ENCODE measurements around the gene DROSHA.
A peak's percentile ranks its signal among the peaks of the same experiment; 100 is the strongest.

The DROSHA gene

DNA sequence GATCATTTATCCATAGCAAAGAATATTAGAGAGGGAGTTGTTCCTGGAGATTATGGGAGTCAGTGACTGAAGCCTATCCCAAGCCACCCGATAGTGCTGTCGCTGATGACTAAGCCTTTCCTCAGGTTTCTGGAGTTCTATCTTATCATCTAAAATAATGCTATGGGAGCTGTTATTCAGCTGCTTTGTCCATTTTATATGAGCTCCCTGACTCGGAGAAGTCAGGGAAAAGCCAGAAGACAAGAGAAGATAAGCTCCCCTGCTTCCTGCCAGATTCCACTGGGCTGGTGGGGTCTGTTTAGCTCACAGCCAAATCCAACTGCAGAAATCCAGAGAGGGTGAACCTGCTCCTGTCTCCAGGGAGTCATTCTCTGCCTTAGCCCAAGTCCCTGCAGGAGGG, 148.2 kb downstream of the DROSHA start:
- H3K4me2 ChIP-seq (ENCODE audit: low read length, poor library complexity, severe bottlenecking), result no peak overlapping the region
- no peak overlapping the region for H3K9ac ChIP-seq (ENCODE audit: low read length)
- no peak overlapping the region for H3K27ac ChIP-seq (ENCODE audit: low read length, poor library complexity, severe bottlenecking)
- H3K4me1 ChIP-seq (ENCODE audit: control insufficient read depth, insufficient read depth, low read depth, low read length), result no peaks in the 10 kb centered on the region
- no peak overlapping the region for H2BK5ac ChIP-seq (ENCODE audit: low read depth, low read length, poor library complexity, severe bottlenecking)
- H4K8ac ChIP-seq (ENCODE audit: low read length), result no peak overlapping the region
- H3K27me3 ChIP-seq (ENCODE audit: control insufficient read depth in 1 of 2, insufficient read depth in 1 of 2, low read length in 2 of 2), result peaks cover 0 to 4% of the 10 kb centered on the region in 2 experiments
- no peak overlapping the region for H2BK120ac ChIP-seq (ENCODE audit: low read depth, low read length)
- H3K18ac ChIP-seq (ENCODE audit: low read depth in 1 of 2, low read length in 2 of 2), result no peak overlapping the region
- H3K9me3 ChIP-seq (ENCODE audit: control insufficient read depth, low read length), result peaks cover 11% of the 10 kb centered on the region
- no peak overlapping the region for H3K14ac ChIP-seq (ENCODE audit: low read length in 2 of 2)
- H2AFZ ChIP-seq (ENCODE audit: low read depth, low read length), result no peak overlapping the region
- no peak overlapping the region for H2BK12ac ChIP-seq (ENCODE audit: low read length in 2 of 2)
- no peaks in the 10 kb centered on the region for H3K36me3 ChIP-seq (ENCODE audit: control insufficient read depth in 1 of 2, insufficient read depth in 2 of 2, low read depth in 1 of 2, low read length in 2 of 2)
- peak overlapping the region; percentile 6 for H2BK15ac ChIP-seq (ENCODE audit: low read depth, poor library complexity, severe bottlenecking)
- H3K4me3 ChIP-seq (ENCODE audit: insufficient read depth in 1 of 2, low read depth in 1 of 2, low read length in 2 of 2), result no peak overlapping the region
- no peak overlapping the region for H3K4ac ChIP-seq (ENCODE audit: low read depth in 1 of 2, low read length in 2 of 2)
- no peak overlapping the region for H4K91ac ChIP-seq (ENCODE audit: low read length)
- peak overlapping the region; percentile 6 for H2AK5ac ChIP-seq (ENCODE audit: low read length, severe bottlenecking)
- H3K23ac ChIP-seq (ENCODE audit: low read length in 2 of 2), result no peak overlapping the region
- no peak for DNase-seq
- no peaks in the 10 kb centered on the region for H3K79me1 ChIP-seq (replicated peaks; ENCODE audit: low read length, poor library complexity, severe bottlenecking)
- 74% methylated on average over 3 of the region's 3 CpGs for WGBS

DNA sequence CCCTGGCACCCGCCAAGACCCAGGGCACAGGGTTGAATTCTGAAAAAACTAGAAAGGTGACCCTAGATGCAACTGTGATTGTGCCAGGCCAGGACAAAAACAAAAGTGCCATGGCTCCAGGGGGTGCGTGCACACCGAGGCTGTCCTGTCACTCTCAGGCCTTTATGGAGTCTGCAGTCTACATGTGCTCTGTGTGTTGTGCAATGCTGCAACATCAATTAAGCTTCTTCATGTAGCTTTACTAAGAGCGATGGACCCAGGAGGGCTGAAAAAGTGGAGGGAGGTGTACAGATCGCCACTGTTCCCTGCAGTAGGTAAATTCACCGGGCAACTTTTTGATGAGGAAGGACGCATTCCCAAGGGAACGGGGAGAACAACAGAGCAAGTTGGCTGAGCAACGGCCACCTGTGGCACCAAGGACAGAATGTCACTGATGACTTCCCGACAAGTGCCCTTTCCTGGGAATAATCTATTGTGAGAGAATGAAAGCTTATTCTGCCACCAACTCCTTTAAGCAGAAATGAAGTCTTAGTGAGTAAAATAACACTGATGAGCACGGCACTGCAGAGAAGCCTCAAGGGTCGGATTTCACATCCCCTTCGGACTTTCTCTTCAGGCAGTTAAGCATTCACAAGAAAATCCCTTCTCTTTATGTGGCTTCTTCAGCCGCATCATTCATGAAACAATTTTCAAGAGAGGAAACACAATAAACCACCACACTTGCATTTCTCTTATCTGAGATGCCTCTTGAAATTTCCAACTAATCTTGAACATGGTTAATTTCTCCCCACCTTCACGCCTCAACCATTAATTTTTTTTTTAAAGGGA, 149.6 kb downstream of the DROSHA start:
- Histone ChIP-seq H2BK12ac (ENCODE audit: low read length in 2 of 2) (no peak overlapping the region), H3K9ac (ENCODE audit: low read length) (no peak overlapping the region), H3K9me3 (ENCODE audit: control insufficient read depth, low read length) (peaks cover 3% of the 10 kb centered on the region), H4K91ac (ENCODE audit: low read length) (no peak overlapping the region), H2BK5ac (ENCODE audit: low read depth, low read length, poor library complexity, severe bottlenecking) (no peak overlapping the region), H3K4me2 (ENCODE audit: low read length, poor library complexity, severe bottlenecking) (no peak overlapping the region), H2AFZ (ENCODE audit: low read depth, low read length) (no peak overlapping the region), H2AK5ac (ENCODE audit: low read length, severe bottlenecking) (no peak overlapping the region), H4K8ac (ENCODE audit: low read length) (no peak overlapping the region), H3K23ac (ENCODE audit: low read length in 2 of 2) (no peak overlapping the region), H3K4me1 (ENCODE audit: control insufficient read depth, insufficient read depth, low read depth, low read length) (no peaks in the 10 kb centered on the region), H3K79me1 (replicated peaks; ENCODE audit: low read length, poor library complexity, severe bottlenecking) (no peaks in the 10 kb centered on the region), H3K18ac (ENCODE audit: low read depth in 1 of 2, low read length in 2 of 2) (no peak overlapping the region), H3K4ac (ENCODE audit: low read depth in 1 of 2, low read length in 2 of 2) (no peak overlapping the region), H3K14ac (ENCODE audit: low read length in 2 of 2) (no peak overlapping the region), H3K36me3 (ENCODE audit: control insufficient read depth in 1 of 2, insufficient read depth in 2 of 2, low read depth in 1 of 2, low read length in 2 of 2) (no peaks in the 10 kb centered on the region), H2BK120ac (ENCODE audit: low read depth, low read length) (no peak overlapping the region), H3K27me3 (ENCODE audit: control insufficient read depth in 1 of 2, insufficient read depth in 1 of 2, low read length in 2 of 2) (peaks cover 0 to 4% of the 10 kb centered on the region in 2 experiments), H3K27ac (ENCODE audit: low read length, poor library complexity, severe bottlenecking) (no peak overlapping the region), H3K4me3 (ENCODE audit: insufficient read depth in 1 of 2, low read depth in 1 of 2, low read length in 2 of 2) (no peak overlapping the region), H2BK15ac (ENCODE audit: low read depth, poor library complexity, severe bottlenecking) (no peak overlapping the region)
- no peak for DNase-seq
- 76% methylated on average over 13 of the region's 15 CpGs for WGBS

DNA sequence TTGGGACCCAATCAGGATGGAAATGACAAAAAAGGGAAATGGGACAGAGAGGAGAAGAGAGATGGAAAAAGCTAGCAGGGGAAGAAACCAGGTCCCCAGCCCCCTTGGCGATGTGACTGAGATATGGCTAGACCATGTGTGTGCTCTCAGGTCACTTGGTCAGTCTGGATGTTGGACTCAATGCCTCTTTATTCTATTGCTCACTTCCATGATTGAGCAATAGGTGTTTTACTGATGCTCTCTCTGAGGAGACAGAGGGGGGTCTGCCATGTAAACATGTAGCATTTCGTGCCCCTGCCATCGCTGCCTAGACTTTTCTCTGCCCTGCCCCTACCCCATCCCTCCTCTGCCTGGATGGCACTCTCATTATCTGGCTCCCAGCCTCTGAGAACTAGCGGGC, 150.6 kb downstream of the DROSHA start:
- H4K91ac ChIP-seq (ENCODE audit: low read length), result no peak overlapping the region
- no peak overlapping the region for H4K8ac ChIP-seq (ENCODE audit: low read length)
- H3K9me3 ChIP-seq (ENCODE audit: control insufficient read depth, low read length), result no peaks in the 10 kb centered on the region
- H2BK5ac ChIP-seq (ENCODE audit: low read depth, low read length, poor library complexity, severe bottlenecking), result no peak overlapping the region
- H3K14ac ChIP-seq (ENCODE audit: low read length in 2 of 2), result no peak overlapping the region
- no peak overlapping the region for H2AFZ ChIP-seq (ENCODE audit: low read depth, low read length)
- no peak overlapping the region for H2BK15ac ChIP-seq (ENCODE audit: low read depth, poor library complexity, severe bottlenecking)
- H3K4ac ChIP-seq (ENCODE audit: low read depth in 1 of 2, low read length in 2 of 2), result no peak overlapping the region
- peaks cover 0 to 4% of the 10 kb centered on the region in 2 experiments for H3K27me3 ChIP-seq (ENCODE audit: control insufficient read depth in 1 of 2, insufficient read depth in 1 of 2, low read length in 2 of 2)
- H3K4me1 ChIP-seq (ENCODE audit: control insufficient read depth, insufficient read depth, low read depth, low read length), result no peaks in the 10 kb centered on the region
- H2BK120ac ChIP-seq (ENCODE audit: low read depth, low read length), result no peak overlapping the region
- no peaks in the 10 kb centered on the region for H3K36me3 ChIP-seq (ENCODE audit: control insufficient read depth in 1 of 2, insufficient read depth in 2 of 2, low read depth in 1 of 2, low read length in 2 of 2)
- no peak overlapping the region for H3K18ac ChIP-seq (ENCODE audit: low read depth in 1 of 2, low read length in 2 of 2)
- no peak overlapping the region for H3K4me3 ChIP-seq (ENCODE audit: insufficient read depth in 1 of 2, low read depth in 1 of 2, low read length in 2 of 2)
- no peak overlapping the region for H3K4me2 ChIP-seq (ENCODE audit: low read length, poor library complexity, severe bottlenecking)
- H3K27ac ChIP-seq (ENCODE audit: low read length, poor library complexity, severe bottlenecking), result no peak overlapping the region
- no peaks in the 10 kb centered on the region for H3K79me1 ChIP-seq (replicated peaks; ENCODE audit: low read length, poor library complexity, severe bottlenecking)
- H2BK12ac ChIP-seq (ENCODE audit: low read length in 2 of 2), result no peak overlapping the region
- 82% methylated on average over 4 of the region's 4 CpGs for WGBS
- H3K9ac ChIP-seq (ENCODE audit: low read length), result no peak overlapping the region
- H3K23ac ChIP-seq (ENCODE audit: low read length in 2 of 2), result no peak overlapping the region
- no peak overlapping the region for H2AK5ac ChIP-seq (ENCODE audit: low read length, severe bottlenecking)
- no peak for DNase-seq

DNA sequence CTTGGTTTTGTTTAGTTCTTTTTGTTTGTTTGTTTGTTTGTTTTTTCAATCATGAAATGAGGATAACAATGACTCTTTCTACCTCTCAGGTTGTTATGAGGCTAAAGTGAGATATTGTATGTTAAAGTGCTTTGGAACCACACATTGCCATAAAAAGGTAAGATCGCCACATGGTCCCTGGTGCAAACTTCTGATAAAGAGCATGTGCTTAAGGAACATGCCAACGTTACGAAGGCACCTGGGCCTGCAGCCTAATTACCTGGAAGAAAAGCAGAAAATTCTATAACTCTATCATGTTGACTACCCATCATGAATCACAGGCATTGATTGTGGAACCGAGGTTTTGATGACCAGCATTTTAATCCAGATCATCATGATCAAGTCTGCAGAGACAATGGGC, 151.8 kb downstream of the DROSHA start:
- H3K9me3 ChIP-seq (ENCODE audit: control insufficient read depth, low read length), result no peaks in the 10 kb centered on the region
- no peaks in the 10 kb centered on the region for H3K79me1 ChIP-seq (replicated peaks; ENCODE audit: low read length, poor library complexity, severe bottlenecking)
- no peak overlapping the region for H3K18ac ChIP-seq (ENCODE audit: low read depth in 1 of 2, low read length in 2 of 2)
- H2BK5ac ChIP-seq (ENCODE audit: low read depth, low read length, poor library complexity, severe bottlenecking), result no peak overlapping the region
- H3K9ac ChIP-seq (ENCODE audit: low read length), result no peak overlapping the region
- H2AK5ac ChIP-seq (ENCODE audit: low read length, severe bottlenecking), result no peak overlapping the region
- H2BK120ac ChIP-seq (ENCODE audit: low read depth, low read length), result no peak overlapping the region
- no peak overlapping the region for H3K4me2 ChIP-seq (ENCODE audit: low read length, poor library complexity, severe bottlenecking)
- H3K4me1 ChIP-seq (ENCODE audit: control insufficient read depth, insufficient read depth, low read depth, low read length), result no peaks in the 10 kb centered on the region
- no peaks in the 10 kb centered on the region for H3K36me3 ChIP-seq (ENCODE audit: control insufficient read depth in 1 of 2, insufficient read depth in 2 of 2, low read depth in 1 of 2, low read length in 2 of 2)
- 68% methylated on average over 4 of the region's 4 CpGs for WGBS
- no peak for DNase-seq
- peaks cover 0 to 4% of the 10 kb centered on the region in 2 experiments for H3K27me3 ChIP-seq (ENCODE audit: control insufficient read depth in 1 of 2, insufficient read depth in 1 of 2, low read length in 2 of 2)
- no peak overlapping the region for H2BK15ac ChIP-seq (ENCODE audit: low read depth, poor library complexity, severe bottlenecking)
- H3K14ac ChIP-seq (ENCODE audit: low read length in 2 of 2), result no peak overlapping the region
- H3K23ac ChIP-seq (ENCODE audit: low read length in 2 of 2), result no peak overlapping the region
- no peak overlapping the region for H4K91ac ChIP-seq (ENCODE audit: low read length)
- no peak overlapping the region for H2BK12ac ChIP-seq (ENCODE audit: low read length in 2 of 2)
- no peak overlapping the region for H3K4me3 ChIP-seq (ENCODE audit: insufficient read depth in 1 of 2, low read depth in 1 of 2, low read length in 2 of 2)
- H3K4ac ChIP-seq (ENCODE audit: low read depth in 1 of 2, low read length in 2 of 2), result no peak overlapping the region
- H3K27ac ChIP-seq (ENCODE audit: low read length, poor library complexity, severe bottlenecking), result no peak overlapping the region
- H2AFZ ChIP-seq (ENCODE audit: low read depth, low read length), result no peak overlapping the region
- H4K8ac ChIP-seq (ENCODE audit: low read length), result no peak overlapping the region

Data from mesenchymal stem cell (in vitro differentiated cells and primary cell).